Measurements from ENCODE around the gene GMDS. TPM values are rescaled to one million over a fixed set of nuclear protein-coding genes. Genes with fewer than 3 reads are reported as not detected.
A peak's percentile ranks its signal among the peaks of the same experiment; 100 is the strongest.

Gene GMDS
- total RNA-seq, 2 experiments from 2014 or later = 38.4 to 41.3 TPM

- no peaks in the 10 kb centered on the region for H3K9me3 Mint-ChIP-seq
- H3K36me3 Mint-ChIP-seq (ENCODE audit: low read depth) = no peaks in the 10 kb centered on the region
- CTCF ChIA-PET = no interaction called here
- no peak for DNase-seq
- H3K27me3 Mint-ChIP-seq (ENCODE audit: low read depth) = no peaks in the 10 kb centered on the region
- H3K4me1 Mint-ChIP-seq (ENCODE audit: low read depth) = peaks cover 28% of the 10 kb centered on the region
- intact Hi-C loops (cut with micrococcal nuclease) = no loop called here
- no peak overlapping the region for H3K4me3 Mint-ChIP-seq
- H3K27ac Mint-ChIP-seq = no peak overlapping the region
These were observed 13.0 kb downstream of the GMDS start for GRCh38 chr6:2232445-2232844.

- no peak for DNase-seq
- H3K9me3 Mint-ChIP-seq = no peaks in the 10 kb centered on the region
- H3K27ac Mint-ChIP-seq = no peak overlapping the region
- no peaks in the 10 kb centered on the region for H3K27me3 Mint-ChIP-seq (ENCODE audit: low read depth)
- H3K4me1 Mint-ChIP-seq (ENCODE audit: low read depth) = peaks cover 23% of the 10 kb centered on the region
- intact Hi-C loops (cut with micrococcal nuclease) = no loop called here
- CTCF ChIA-PET = no interaction called here
- no peak overlapping the region for H3K4me3 Mint-ChIP-seq
- no peaks in the 10 kb centered on the region for H3K36me3 Mint-ChIP-seq (ENCODE audit: low read depth)
These were observed 14.0 kb downstream of the GMDS start for GRCh38 chr6:2231438-2231837.

DNA sequence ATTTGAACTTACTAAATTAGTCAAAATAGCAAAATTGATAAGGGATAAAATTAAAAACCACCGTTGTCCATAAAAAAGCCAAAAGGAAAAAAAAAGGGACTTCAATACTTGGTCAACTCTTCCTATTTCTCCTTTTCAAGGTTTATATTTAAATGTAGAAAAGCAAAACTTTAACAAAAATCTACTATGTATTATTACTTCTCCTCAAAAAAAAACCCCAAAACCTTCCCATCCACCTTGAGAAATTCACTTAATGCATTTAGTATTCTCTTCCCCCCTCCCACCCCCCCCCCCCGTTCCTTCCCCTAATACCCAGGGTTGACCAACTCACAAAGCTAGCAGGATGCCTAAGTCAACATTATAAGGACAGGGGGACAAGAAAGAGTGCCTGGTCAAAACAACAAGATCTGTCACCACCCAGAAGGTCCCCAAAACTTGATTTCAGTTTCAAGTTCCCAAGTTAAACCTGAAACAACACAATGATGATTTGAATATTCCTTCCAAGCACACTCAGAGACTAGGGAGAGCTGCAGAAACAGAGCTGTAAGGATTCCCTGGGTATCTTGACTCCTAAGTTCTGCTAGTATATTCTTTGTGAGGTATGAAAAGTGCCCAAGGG lies 14.6 kb downstream of the GMDS start:
- intact Hi-C loops (cut with micrococcal nuclease) = no loop called here
- CTCF ChIA-PET = no interaction called here
- no peaks in the 10 kb centered on the region for H3K27me3 Mint-ChIP-seq (ENCODE audit: low read depth)
- H3K4me1 Mint-ChIP-seq (ENCODE audit: low read depth) = peaks cover 24% of the 10 kb centered on the region
- no peak overlapping the region for H3K27ac Mint-ChIP-seq
- no peaks in the 10 kb centered on the region for H3K36me3 Mint-ChIP-seq (ENCODE audit: low read depth)
- DNase-seq = no peak
- H3K4me3 Mint-ChIP-seq = no peak overlapping the region
- no peaks in the 10 kb centered on the region for H3K9me3 Mint-ChIP-seq

DNA sequence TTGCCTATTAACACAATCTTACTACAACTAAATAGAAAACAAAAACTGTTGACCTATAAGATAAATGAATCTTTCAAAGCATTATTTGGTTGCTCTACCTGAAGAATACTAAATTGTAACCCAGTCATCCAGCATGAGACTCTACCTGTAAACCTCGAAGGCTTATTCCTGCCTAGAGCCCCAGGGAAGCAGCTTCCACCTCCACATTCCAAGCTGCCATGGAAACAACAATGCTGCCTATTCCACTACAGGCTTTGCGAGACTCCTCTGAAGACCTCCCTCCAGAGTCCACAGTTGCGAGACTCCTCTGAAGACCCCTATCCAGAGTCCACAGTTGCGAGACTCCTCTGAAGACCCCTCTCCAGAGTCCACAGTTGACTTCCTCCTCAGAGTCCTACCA lies 15.7 kb downstream of the GMDS start:
- Mint-ChIP-seq H3K27me3 (ENCODE audit: low read depth) (no peaks in the 10 kb centered on the region), H3K9me3 (no peaks in the 10 kb centered on the region), H3K4me3 (no peak overlapping the region), H3K27ac (no peak overlapping the region), H3K4me1 (ENCODE audit: low read depth) (peaks cover 25% of the 10 kb centered on the region), H3K36me3 (ENCODE audit: low read depth) (no peaks in the 10 kb centered on the region)
- CTCF ChIA-PET = no interaction called here
- intact Hi-C loops (cut with micrococcal nuclease) = no loop called here
- no peak for DNase-seq

DNA sequence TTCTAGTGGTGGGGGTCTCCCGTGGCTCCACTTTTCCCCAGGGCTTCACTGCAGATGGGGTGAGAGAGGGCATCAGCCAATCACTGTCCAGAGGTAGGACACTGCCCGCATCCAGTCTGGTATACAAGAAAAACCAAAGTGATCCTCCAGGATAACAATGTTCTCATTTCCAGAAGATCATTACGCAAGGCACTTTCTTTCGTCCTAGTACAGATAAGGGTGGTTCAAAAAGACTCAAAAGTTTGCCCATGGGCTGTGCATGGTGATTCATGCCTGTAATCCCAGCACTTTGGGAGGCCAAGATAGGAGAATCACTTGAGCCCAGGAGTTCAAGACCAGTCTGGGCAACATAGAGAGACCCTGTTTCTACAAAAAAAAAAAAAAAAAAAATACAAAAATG lies 16.4 kb downstream of the GMDS start:
- CTCF ChIA-PET = no interaction called here
- intact Hi-C loops (cut with micrococcal nuclease) = no loop called here
- Mint-ChIP-seq H3K4me3 (no peak overlapping the region), H3K27me3 (ENCODE audit: low read depth) (no peaks in the 10 kb centered on the region), H3K36me3 (ENCODE audit: low read depth) (no peaks in the 10 kb centered on the region), H3K27ac (no peak overlapping the region), H3K4me1 (ENCODE audit: low read depth) (peaks cover 25% of the 10 kb centered on the region), H3K9me3 (no peaks in the 10 kb centered on the region)
- no peak for DNase-seq

DNA sequence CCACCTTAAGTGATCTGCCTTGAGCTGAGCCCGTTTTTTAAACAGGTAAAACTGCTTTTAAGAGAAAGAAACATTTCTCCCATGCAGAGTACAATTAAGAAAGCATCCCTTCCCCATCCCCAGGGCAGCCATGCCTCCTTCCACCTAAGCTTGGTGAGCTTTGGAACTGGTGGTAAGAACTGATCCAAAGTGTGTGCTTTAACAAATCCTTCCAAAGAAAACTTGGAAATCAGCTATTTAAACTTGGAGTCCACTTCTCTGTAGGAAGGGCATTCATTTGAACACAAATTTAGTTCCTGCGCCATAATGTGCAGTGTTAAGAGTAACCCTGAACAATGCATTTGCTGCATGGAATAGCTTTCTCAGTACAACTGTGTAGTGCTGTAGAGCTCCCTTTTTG lies 17.0 kb downstream of the GMDS start:
- Mint-ChIP-seq H3K27me3 (ENCODE audit: low read depth) (no peaks in the 10 kb centered on the region), H3K4me1 (ENCODE audit: low read depth) (peaks cover 27% of the 10 kb centered on the region), H3K27ac (no peak overlapping the region), H3K4me3 (no peak overlapping the region), H3K36me3 (ENCODE audit: low read depth) (no peaks in the 10 kb centered on the region), H3K9me3 (no peaks in the 10 kb centered on the region)
- no peak for DNase-seq
- CTCF ChIA-PET = no interaction called here
- intact Hi-C loops (cut with micrococcal nuclease) = no loop called here

- Mint-ChIP-seq H3K9me3 (no peaks in the 10 kb centered on the region), H3K27ac (no peak overlapping the region), H3K4me1 (ENCODE audit: low read depth) (peaks cover 25% of the 10 kb centered on the region), H3K4me3 (no peak overlapping the region), H3K27me3 (ENCODE audit: low read depth) (no peaks in the 10 kb centered on the region), H3K36me3 (ENCODE audit: low read depth) (no peaks in the 10 kb centered on the region)
- CTCF ChIA-PET = no interaction called here
- no peak for DNase-seq
- intact Hi-C loops (cut with micrococcal nuclease) = no loop called here
These were observed 18.6 kb downstream of the GMDS start for GRCh38 chr6:2226775-2227174.

DNA sequence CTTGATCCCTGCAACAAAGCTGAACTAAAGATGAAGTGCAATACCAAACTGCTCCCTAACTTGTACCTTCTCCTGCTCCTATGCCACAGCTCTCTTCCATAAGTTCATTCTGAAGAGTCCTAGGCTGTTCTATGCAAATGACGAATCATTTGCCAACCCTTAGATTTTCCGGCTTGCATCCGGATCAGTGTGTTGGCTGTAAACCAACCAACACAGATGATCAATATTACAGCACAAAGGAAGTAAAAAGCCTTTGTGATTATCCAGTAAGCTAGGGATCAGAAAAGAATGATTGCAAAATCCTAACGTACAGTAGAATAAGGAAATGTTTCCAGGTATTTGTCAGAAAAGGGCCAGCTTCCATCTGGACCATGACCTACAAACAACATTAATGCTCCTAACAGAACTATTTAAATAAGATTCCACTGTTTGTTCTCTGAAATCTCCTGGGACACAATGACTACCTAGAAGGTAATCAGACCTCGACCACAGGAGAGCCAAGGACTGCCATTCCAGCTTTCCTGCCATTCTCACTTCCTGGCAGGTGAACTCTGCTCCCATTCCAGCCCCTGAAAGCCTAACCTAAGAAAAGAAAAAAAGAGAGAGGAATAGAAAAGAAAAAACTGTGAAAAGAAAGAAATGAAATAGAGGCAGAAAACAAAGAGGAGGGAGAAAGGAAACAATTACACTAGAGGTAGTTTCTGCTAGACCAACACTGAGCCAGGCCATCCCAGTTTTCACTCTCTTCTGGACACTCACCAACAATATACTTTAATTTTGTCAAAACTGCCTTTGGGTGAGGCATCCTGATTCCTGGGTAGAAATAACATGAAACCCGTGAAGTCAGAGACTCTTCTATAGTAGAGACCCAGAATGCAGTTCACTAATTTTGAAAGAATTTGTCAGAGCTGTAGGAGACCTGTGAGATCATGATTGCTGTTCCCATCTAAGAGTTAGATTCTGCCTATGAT lies 19.7 kb downstream of the GMDS start:
- CTCF ChIA-PET = interaction anchor here (0.6 to 1.1 kb wide), 3 partner anchors 11 to 323 kb away, joined by 3 to 4 read pairs (median 3); no protein-coding TSS in a partner anchor
- Mint-ChIP-seq H3K9me3 (no peaks in the 10 kb centered on the region), H3K4me1 (ENCODE audit: low read depth) (peaks cover 19% of the 10 kb centered on the region), H3K4me3 (no peak overlapping the region), H3K36me3 (ENCODE audit: low read depth) (no peaks in the 10 kb centered on the region), H3K27ac (no peak overlapping the region), H3K27me3 (ENCODE audit: low read depth) (no peaks in the 10 kb centered on the region)
- intact Hi-C loops (cut with micrococcal nuclease) = no loop called here
- DNase-seq = no peak

DNA sequence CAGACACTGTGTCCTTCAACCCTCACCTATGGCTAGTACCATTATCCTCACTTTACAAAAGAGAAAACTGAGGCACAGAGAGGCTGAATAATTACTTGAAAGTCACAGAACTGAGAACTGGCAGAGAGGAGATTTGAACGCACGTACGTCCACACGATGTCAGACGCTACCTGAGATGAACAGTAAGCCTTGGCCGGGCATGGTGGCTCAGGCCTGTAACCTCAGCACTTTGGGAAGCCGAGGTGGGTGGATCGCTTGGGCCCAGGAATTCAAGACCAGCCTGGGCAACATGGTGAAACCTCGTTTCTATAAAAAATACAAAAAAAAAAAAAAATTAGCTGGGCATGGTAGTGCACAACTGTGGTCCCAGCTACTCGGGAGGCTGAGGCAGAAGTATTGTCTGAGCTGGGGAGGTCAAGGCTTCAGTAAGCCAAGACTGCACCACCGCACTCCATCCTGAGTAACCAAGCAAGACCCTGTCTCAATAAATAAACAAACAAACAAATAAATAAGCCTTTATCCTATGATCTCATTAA lies 20.5 kb downstream of the GMDS start:
- no peak overlapping the region for H3K4me3 Mint-ChIP-seq
- intact Hi-C loops (cut with micrococcal nuclease) = no loop called here
- H3K9me3 Mint-ChIP-seq = no peaks in the 10 kb centered on the region
- H3K27ac Mint-ChIP-seq = no peak overlapping the region
- no peaks in the 10 kb centered on the region for H3K36me3 Mint-ChIP-seq (ENCODE audit: low read depth)
- no peak for DNase-seq
- H3K4me1 Mint-ChIP-seq (ENCODE audit: low read depth) = peaks cover 19% of the 10 kb centered on the region
- H3K27me3 Mint-ChIP-seq (ENCODE audit: low read depth) = no peaks in the 10 kb centered on the region
- CTCF ChIA-PET = interaction anchor here (0.6 to 1.1 kb wide), 2 partner anchors 10 to 320 kb away, joined by 3 to 4 read pairs; no protein-coding TSS in a partner anchor

DNA sequence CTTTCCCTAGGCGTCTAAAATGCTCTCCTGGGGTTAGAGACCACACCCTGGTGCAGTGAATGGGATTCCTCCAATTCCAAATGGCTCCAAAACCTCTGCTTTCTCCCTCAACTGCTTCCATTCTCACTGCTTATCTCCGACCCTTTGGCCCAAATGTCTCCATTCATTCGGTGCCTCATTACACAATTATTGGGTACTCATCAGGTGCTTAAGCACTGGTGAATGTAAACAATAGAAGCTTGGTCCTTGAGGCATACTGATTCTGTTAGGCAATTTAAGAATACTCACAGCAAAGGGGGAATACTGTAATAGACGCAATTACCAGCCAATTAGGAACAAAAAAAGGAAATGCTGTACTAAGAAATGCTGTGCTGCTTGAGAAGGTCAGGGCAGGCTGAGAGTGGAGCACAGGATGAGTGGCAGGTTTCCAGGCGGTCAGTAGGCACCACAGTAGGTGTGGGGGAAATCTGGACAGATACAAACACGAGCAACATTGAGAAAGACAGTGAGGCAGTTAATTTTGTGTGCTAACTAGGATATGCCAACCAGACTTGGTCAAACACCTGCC lies 23.0 kb downstream of the GMDS start:
- Mint-ChIP-seq H3K4me3 (peak overlapping the region; percentile 69), H3K27me3 (ENCODE audit: low read depth) (no peaks in the 10 kb centered on the region), H3K4me1 (ENCODE audit: low read depth) (peaks cover 22% of the 10 kb centered on the region), H3K27ac (no peak overlapping the region), H3K36me3 (ENCODE audit: low read depth) (peaks cover 2% of the 10 kb centered on the region), H3K9me3 (no peaks in the 10 kb centered on the region)
- intact Hi-C loops (cut with micrococcal nuclease) = no loop called here
- CTCF ChIA-PET = no interaction called here
- no peak for DNase-seq

GRCh38 chr6:2221726-2222274 lies 23.6 kb downstream of the GMDS start:
- intact Hi-C loops (cut with micrococcal nuclease) = no loop called here
- H3K36me3 Mint-ChIP-seq (ENCODE audit: low read depth) = peaks cover 2% of the 10 kb centered on the region
- H3K4me1 Mint-ChIP-seq (ENCODE audit: low read depth) = peaks cover 22% of the 10 kb centered on the region
- DNase-seq = no peak
- H3K27ac Mint-ChIP-seq = no peak overlapping the region
- H3K9me3 Mint-ChIP-seq = no peaks in the 10 kb centered on the region
- H3K27me3 Mint-ChIP-seq (ENCODE audit: low read depth) = no peaks in the 10 kb centered on the region
- CTCF ChIA-PET = no interaction called here
- H3K4me3 Mint-ChIP-seq = peak overlapping the region; percentile 69

- CTCF ChIA-PET = no interaction called here
- Mint-ChIP-seq H3K4me3 (no peak overlapping the region), H3K9me3 (no peaks in the 10 kb centered on the region), H3K4me1 (ENCODE audit: low read depth) (peaks cover 23% of the 10 kb centered on the region), H3K27ac (no peak overlapping the region), H3K27me3 (ENCODE audit: low read depth) (no peaks in the 10 kb centered on the region), H3K36me3 (ENCODE audit: low read depth) (peaks cover 2% of the 10 kb centered on the region)
- intact Hi-C loops (cut with micrococcal nuclease) = no loop called here
- DNase-seq = no peak
These were observed 25.3 kb downstream of the GMDS start for GRCh38 chr6:2220154-2220553.

Data from activated naive CD4-positive, alpha-beta T cell treated with anti-CD3 and anti-CD28 coated beads for 36 hours (primary cell).